Measurements from ENCODE around the gene KRT75. TPM values are rescaled to one million over a fixed set of nuclear protein-coding genes. Genes with fewer than 3 reads are reported as not detected.
"Not testable (repeated sequence)": the region's sequence is repeated elsewhere in the genome, so short reads cannot be mapped to it uniquely, and the experiment has no call there.

KRT75 gene
- total RNA-seq, 1 experiment from 2014 or later = not detected

DNA sequence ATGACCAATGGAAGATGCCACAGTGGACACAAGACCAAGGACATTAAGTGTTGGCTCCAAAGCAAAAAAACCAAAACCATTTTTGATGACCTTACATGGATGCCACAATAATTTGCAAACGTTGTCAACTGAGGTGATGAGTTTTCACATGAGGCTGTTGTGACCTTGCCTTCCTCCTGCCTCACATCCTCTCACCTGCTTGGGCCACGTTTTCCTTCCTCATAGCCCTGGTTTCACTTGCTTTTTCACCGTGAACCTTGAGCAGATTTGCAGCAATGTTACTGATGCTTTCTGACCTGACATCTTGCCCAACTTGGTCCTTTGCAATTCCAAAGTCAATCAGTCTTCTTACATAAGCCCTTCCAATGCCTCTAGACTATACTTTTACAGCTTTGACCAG lies 14.1 kb upstream of the KRT75 start:
- no peaks in the 10 kb centered on the region for H3K9me3 ChIP-seq (ENCODE audit: insufficient read depth, low read depth)
- peaks cover 35% of the 10 kb centered on the region for H3K4me1 ChIP-seq (replicated peaks; ENCODE audit: insufficient read depth)
- intact Hi-C loops (cut with micrococcal nuclease; ENCODE audit: unreplicated experiment) = no loop called here
- ChIA-PET POLR2A (ENCODE audit: unreplicated experiment) (no interaction called here), CTCF (no interaction called here)
- H2AFZ ChIP-seq = no peak overlapping the region
- H3K4me3 ChIP-seq = no peak overlapping the region
- no peak for DNase-seq
- no peak for TF ChIP-seq EZH2 (IDR thresholded peaks at IDR 0.05; ENCODE audit: low read depth)
- TF ChIP-seq, protein P1, sequence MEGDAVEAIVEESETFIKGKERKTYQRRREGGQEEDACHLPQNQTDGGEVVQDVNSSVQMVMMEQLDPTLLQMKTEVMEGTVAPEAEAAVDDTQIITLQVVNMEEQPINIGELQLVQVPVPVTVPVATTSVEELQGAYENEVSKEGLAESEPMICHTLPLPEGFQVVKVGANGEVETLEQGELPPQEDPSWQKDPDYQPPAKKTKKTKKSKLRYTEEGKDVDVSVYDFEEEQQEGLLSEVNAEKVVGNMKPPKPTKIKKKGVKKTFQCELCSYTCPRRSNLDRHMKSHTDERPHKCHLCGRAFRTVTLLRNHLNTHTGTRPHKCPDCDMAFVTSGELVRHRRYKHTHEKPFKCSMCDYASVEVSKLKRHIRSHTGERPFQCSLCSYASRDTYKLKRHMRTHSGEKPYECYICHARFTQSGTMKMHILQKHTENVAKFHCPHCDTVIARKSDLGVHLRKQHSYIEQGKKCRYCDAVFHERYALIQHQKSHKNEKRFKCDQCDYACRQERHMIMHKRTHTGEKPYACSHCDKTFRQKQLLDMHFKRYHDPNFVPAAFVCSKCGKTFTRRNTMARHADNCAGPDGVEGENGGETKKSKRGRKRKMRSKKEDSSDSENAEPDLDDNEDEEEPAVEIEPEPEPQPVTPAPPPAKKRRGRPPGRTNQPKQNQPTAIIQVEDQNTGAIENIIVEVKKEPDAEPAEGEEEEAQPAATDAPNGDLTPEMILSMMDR (conservative IDR thresholded peaks at IDR 0.05) = no peak
- H3F3A ChIP-seq (ENCODE audit: insufficient read depth, low read depth) = peaks cover 26% of the 10 kb centered on the region
- H3K36me3 ChIP-seq (ENCODE audit: low read depth) = no peaks in the 10 kb centered on the region
- no peaks in the 10 kb centered on the region for H4K20me1 ChIP-seq (ENCODE audit: insufficient read depth)
- no peaks in the 10 kb centered on the region for H3K27me3 ChIP-seq (ENCODE audit: insufficient read depth, low read depth)
- H3K9me2 ChIP-seq (ENCODE audit: insufficient read depth) = no peaks in the 10 kb centered on the region
- no peak overlapping the region for H3K4me2 ChIP-seq
- no TSS peak for BruUV-seq (replicated peaks)
- no peaks in the 10 kb centered on the region for H3K79me2 ChIP-seq (ENCODE audit: low read depth)
- H3K27ac ChIP-seq = no peak overlapping the region

DNA sequence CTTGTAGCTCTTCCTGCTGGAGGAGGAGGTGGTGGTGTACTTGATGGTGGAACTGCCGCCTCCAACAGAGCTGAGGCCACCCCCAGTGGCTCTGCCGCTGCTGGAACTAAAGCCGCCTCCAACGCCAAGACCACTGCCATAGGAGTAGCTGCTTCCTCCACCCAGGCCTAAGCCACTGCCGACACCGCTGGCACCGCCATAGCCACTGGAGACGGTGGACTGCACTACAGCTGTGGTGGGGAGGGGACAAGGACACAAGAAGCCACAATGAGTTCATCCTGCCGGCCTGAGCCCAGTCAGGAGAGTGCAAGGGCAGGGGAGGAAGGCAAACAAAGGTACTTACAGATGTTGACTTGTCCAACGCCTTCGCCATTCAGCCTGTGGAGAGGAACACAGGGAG lies 13.0 kb upstream of the KRT75 start:
- intact Hi-C loops (cut with micrococcal nuclease; ENCODE audit: unreplicated experiment); POLR2A ChIA-PET (ENCODE audit: unreplicated experiment); BruUV-seq (replicated peaks); H3K79me2 ChIP-seq (ENCODE audit: low read depth); H2AFZ ChIP-seq; H3K27me3 ChIP-seq (ENCODE audit: insufficient read depth, low read depth); H3K4me2 ChIP-seq; H3K9me3 ChIP-seq (ENCODE audit: insufficient read depth, low read depth); H4K20me1 ChIP-seq (ENCODE audit: insufficient read depth); H3K27ac ChIP-seq; H3K36me3 ChIP-seq (ENCODE audit: low read depth); DNase-seq; CTCF ChIA-PET; H3K4me3 ChIP-seq; H3K9me2 ChIP-seq (ENCODE audit: insufficient read depth): not testable (repeated sequence)
- peaks cover 35% of the 10 kb centered on the region for H3K4me1 ChIP-seq (replicated peaks; ENCODE audit: insufficient read depth)
- peaks cover 27% of the 10 kb centered on the region for H3F3A ChIP-seq (ENCODE audit: insufficient read depth, low read depth)

DNA sequence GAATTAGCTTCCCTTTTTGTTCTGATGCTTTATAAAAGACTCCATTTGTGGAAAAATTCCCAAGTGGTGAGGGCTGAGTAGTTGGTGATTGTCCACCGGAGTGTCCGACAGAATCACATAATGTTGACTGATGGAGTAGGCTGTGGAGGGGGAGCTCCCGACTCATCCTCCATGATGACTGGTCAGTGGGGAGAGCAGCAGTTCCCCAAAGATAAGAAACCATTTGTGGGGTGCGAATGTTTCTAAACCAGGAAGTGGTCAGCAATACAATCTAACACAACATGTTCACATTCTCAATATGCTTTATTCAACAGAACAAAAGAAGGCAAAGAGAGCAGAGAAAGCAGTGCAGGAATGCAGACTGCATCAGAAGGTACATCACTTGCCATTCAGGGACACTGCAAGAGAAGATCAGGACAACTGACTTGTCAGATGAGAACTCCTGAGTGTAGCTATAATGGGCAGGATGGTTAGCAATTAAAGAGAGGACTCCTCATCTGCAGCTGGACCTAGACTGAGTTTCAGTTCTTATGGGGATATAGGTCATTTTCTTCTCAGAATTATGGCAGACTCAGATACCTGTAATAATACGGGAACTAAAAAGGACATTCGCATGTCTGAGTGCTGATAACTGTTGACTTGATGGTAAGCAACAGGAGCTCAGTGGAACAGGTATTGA lies 12.3 kb upstream of the KRT75 start:
- CTCF ChIA-PET = no interaction called here
- BruUV-seq (replicated peaks) = no TSS peak
- TF ChIP-seq, protein P1 (conservative IDR thresholded peaks at IDR 0.05) = no peak
- TF ChIP-seq EZH2 (IDR thresholded peaks at IDR 0.05; ENCODE audit: low read depth) = no peak

DNA sequence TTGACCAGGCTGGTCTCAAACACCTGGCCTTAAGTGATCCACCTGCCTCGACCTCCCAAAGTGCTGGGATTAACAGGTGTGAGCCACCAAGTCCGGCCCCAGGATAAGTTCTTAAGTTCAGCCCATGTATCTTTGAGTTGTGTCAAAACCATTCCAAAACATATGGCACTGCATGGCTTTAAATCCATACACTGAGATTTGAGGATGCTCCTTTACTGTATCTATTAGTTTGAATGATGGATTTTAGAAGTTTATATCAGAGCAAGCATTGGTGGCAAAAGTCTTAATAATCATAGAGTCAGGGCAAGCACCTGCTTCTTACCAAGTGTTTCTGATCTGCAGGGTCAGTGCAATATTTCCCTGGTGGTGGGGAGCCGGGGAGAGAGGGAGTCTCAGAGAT lies 11.7 kb upstream of the KRT75 start:
- intact Hi-C loops (cut with micrococcal nuclease; ENCODE audit: unreplicated experiment) = no loop called here
- no peak for DNase-seq

More for the DNA sequence above, 12.3 kb upstream of the KRT75 start:
- no peak overlapping the region for H2AFZ ChIP-seq
- intact Hi-C loops (cut with micrococcal nuclease; ENCODE audit: unreplicated experiment) = no loop called here
- peaks cover 34% of the 10 kb centered on the region; the same call in 1 of the 2 replicates for H3F3A ChIP-seq (ENCODE audit: insufficient read depth, low read depth)
- H3K27ac ChIP-seq = no peak overlapping the region
- peaks cover 37% of the 10 kb centered on the region for H3K4me1 ChIP-seq (replicated peaks; ENCODE audit: insufficient read depth)
- no peaks in the 10 kb centered on the region for H4K20me1 ChIP-seq (ENCODE audit: insufficient read depth)
- no peaks in the 10 kb centered on the region for H3K79me2 ChIP-seq (ENCODE audit: low read depth)
- no peaks in the 10 kb centered on the region for H3K27me3 ChIP-seq (ENCODE audit: insufficient read depth, low read depth)
- H3K9me2 ChIP-seq (ENCODE audit: insufficient read depth) = no peaks in the 10 kb centered on the region
- H3K4me2 ChIP-seq = no peak overlapping the region
- no peaks in the 10 kb centered on the region for H3K9me3 ChIP-seq (ENCODE audit: insufficient read depth, low read depth)
- no peak overlapping the region for H3K4me3 ChIP-seq
- H3K36me3 ChIP-seq (ENCODE audit: low read depth) = no peaks in the 10 kb centered on the region
- no peak for DNase-seq
- POLR2A ChIA-PET (ENCODE audit: unreplicated experiment) = interaction anchor here (0.7 kb wide), 1 partner anchor 47 kb away, joined by 3 read pairs; the partner anchor contains the start of gene KRT6A

More for the DNA sequence above, 11.7 kb upstream of the KRT75 start:
- POLR2A ChIA-PET (ENCODE audit: unreplicated experiment) = no interaction called here
- Histone ChIP-seq H3K9me2 (ENCODE audit: insufficient read depth) (no peaks in the 10 kb centered on the region), H3K4me2 (no peak overlapping the region), H3K4me1 (replicated peaks; ENCODE audit: insufficient read depth) (peaks cover 43% of the 10 kb centered on the region), H4K20me1 (ENCODE audit: insufficient read depth) (no peaks in the 10 kb centered on the region), H3K27ac (no peak overlapping the region), H3K79me2 (ENCODE audit: low read depth) (no peaks in the 10 kb centered on the region), H2AFZ (no peak overlapping the region), H3K36me3 (ENCODE audit: low read depth) (no peaks in the 10 kb centered on the region), H3K4me3 (no peak overlapping the region), H3K9me3 (ENCODE audit: insufficient read depth, low read depth) (no peaks in the 10 kb centered on the region), H3F3A (ENCODE audit: insufficient read depth, low read depth) (peaks cover 40% of the 10 kb centered on the region), H3K27me3 (ENCODE audit: insufficient read depth, low read depth) (no peaks in the 10 kb centered on the region)
- TF ChIP-seq, protein P1 (conservative IDR thresholded peaks at IDR 0.05) = no peak
- no peak for TF ChIP-seq EZH2 (IDR thresholded peaks at IDR 0.05; ENCODE audit: low read depth)
- CTCF ChIA-PET = no interaction called here
- no TSS peak for BruUV-seq (replicated peaks)

Data from PC-9 (cell line).